Retina (tissue), 1 donor: ENCODE results near the gene SMIM14.
A peak's percentile ranks its signal among the peaks of the same experiment; 100 is the strongest.
"Not testable (repeated sequence)": the region's sequence is repeated elsewhere in the genome, so short reads cannot be mapped to it uniquely, and the experiment has no call there.

Experiments used
- DNase-seq: peaks from one replicate; pipeline ENCODE4 v3.0.0-alpha.2; 2016

Gene SMIM14

DNA sequence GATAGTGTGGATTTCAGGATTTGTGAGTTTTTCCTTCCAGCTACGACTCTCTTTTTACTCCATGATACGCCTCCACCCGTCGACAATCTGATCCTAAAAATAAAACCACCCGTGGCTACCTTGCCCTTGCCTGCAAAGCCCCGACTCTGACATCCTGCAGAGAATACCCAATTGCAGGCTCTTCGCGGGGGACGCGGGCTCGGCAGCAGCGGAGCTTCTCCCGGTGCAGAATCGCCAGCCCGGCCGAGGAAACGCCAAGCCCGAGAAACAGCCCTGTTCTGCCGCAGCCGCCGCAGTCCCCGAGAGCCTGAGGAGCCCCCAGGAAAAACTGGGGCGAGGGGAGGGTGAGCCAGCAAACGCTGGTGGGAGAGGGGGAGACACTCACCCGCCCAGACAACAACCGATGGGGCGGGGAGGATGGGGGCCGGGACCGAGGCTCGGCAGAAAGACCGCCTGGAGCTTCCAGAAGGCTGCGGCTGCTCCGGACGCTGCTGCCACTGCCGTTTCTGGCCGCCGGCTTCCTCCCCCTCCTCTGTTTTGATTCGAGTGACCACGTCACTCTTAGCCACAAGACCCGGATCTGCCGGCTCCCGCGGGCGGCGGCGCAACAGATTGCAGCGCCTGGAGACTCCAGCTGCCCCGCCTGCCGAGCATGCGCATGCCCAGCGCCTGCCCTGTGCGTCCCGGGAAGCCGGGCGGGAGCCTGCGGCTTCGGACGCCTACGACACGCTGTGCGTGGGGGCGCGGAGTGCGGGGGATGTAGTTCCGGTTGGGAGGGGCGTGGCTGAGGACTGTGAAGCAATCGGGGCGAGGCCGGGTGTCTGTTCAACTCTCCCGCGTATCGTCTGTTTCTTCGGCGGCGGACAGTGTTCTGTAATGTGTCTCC lies at the start of gene SMIM14:
TSS of gene SMIM14 (minus strand) at position 512 of the 886 bp plus-strand sequence. CDS start 33,720 bp downstream, outside the sequence.
- peak; percentile 97 for DNase-seq

DNA sequence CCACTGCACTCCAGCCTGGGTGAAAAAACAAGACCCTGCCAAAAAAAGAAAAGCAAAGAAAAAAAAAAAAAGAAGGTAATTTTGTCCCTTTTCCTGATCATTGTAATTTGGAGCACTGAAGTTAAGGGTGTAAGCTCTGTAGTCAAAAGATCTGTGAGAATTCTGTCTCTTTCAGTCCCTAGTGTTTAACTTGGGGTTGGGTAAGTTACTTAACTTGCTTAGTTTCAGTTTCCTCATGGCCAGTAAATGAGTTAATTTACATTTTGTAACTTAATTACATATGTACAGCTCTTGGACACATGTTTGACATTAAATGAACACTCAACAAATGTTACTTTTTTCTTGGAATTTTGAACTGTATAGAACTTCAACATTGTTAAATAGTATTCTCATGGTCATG lies 48.3 kb upstream of the SMIM14 start:
- no peak for DNase-seq

DNA sequence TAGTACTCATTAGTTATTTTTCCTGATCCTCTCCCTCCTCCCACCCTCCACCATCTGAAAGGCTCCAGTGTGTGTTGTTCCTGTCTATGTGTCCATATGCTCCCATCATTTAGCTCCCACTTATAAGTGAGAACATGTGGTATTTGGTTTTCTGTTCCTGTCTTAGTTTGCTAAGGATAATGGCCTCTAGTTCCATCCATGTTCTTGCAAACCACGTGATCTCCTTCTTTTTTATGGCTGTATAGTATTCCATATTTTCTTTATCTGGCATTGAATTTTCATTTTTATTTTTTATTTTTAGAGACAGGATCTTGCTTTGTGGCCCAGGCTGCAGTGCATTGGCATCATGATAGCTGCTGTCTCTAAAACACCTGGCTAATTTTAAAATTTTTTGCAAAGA lies 47.3 kb upstream of the SMIM14 start:
- no peak for DNase-seq

DNA sequence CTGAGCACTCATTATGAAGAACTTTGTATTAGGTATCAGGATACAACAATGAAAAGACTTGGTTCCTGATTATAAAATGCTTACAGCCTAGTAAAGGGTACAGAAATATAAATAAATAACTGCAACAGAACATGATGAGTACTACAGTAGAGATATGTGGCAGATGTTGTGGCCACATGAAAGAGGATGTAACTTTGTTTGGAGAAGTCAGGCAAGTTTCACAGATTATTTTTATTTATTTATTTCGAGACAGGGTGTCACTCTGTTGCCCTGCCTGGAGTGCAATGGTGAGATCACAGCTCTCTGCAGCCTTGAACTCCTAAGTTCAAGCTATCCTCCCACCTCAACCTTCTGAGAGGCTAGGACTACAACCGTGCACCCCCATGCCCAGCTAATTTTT lies 43.5 kb upstream of the SMIM14 start:
- DNase-seq, result no peak

DNA sequence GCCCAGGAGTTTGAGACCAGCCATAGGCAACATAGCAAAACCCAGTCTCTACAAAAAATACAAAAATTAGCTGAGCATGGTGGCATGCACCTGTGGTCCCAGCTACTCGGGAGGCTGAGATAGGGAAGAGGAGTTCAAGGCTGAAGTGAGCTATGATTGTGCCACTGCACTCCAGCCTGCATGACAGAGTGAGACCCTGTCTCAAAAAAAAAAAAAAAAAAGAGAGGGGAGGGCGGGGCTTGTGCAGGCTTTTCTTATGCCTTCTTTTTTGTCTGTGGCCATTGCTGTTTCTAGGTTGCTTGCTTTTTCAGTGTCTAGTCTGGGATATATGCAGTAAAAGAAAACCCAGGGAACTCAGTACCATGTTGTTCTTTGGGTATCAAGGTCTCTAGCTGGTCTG lies 42.3 kb upstream of the SMIM14 start:
- DNase-seq, result not testable (repeated sequence)

DNA sequence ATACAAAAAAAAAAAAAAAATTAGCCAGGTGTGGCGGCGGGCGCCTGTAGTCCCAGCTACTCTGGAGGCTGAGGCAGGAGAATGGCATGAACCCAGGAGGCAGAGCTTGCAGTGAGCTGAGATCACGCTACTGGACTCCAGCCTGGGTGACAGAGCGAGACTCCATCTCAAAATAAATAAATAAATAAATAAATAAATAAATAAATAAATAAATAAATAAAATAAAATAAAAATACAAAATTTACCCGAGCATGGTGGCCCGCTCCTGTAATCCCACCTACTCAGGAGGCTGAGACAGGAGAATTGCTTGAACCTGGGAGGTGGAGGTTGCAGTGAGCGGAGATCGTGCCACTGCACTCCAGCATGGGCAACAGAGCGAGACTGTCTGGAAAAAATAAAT lies 37.0 kb upstream of the SMIM14 start:
- DNase-seq, result not testable (repeated sequence)

DNA sequence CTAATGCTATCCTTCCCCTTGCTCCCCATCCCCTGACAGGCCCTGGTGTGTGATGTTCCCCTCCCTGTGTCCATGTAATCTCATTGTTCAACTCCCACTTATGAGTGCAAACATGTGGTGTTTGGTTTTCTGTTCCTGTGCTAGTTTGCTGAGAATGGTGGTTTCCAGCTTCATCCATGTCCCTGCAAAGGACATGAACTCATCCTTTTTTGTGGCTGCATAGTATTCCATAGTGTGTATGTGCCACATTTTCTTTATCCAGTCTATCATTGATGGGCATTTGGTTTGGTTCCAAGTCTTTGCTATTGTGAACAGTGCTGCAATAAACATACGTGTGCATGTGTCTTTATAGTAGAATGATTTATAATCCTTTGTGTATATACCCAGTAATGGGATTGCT lies 31.6 kb upstream of the SMIM14 start:
- not testable (repeated sequence) for DNase-seq

DNA sequence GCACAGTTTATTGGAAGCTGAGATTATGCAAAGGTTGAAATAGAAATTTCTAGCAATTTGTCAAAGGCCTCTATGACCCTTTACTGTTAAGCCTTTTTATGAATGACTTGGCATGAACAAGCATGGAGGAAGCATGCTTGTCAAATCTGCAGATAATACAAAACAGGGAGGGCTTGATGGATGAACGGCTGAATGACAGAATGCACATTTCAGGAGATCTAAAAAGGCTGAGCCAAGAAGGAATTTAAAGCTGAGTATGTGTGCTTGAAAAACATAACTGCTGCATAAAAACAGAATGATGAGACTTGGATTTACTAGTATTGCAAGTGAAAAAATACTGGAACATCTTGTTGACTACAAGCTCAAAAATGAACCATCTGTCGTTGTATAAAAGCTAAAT lies 30.2 kb upstream of the SMIM14 start:
- DNase-seq, result no peak

DNA sequence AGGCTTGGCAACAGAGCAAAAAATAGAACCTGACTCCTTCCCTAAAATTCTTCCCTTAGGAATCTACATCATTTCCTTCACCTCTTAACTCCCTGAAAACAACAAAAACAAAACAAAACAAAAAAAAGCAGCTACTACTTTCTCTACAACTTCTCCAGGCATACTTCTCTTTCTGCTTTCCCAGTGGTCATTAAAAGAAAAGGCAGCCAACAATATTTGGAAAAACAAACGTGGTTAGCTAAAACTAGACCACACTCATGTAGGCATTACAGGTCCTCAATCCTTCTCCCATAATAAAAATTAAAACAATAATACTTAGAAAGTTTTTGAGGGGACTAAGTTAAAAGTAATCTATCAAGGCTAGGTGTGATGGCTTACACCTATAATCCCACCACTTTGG lies 29.0 kb upstream of the SMIM14 start:
- DNase-seq, result no peak

DNA sequence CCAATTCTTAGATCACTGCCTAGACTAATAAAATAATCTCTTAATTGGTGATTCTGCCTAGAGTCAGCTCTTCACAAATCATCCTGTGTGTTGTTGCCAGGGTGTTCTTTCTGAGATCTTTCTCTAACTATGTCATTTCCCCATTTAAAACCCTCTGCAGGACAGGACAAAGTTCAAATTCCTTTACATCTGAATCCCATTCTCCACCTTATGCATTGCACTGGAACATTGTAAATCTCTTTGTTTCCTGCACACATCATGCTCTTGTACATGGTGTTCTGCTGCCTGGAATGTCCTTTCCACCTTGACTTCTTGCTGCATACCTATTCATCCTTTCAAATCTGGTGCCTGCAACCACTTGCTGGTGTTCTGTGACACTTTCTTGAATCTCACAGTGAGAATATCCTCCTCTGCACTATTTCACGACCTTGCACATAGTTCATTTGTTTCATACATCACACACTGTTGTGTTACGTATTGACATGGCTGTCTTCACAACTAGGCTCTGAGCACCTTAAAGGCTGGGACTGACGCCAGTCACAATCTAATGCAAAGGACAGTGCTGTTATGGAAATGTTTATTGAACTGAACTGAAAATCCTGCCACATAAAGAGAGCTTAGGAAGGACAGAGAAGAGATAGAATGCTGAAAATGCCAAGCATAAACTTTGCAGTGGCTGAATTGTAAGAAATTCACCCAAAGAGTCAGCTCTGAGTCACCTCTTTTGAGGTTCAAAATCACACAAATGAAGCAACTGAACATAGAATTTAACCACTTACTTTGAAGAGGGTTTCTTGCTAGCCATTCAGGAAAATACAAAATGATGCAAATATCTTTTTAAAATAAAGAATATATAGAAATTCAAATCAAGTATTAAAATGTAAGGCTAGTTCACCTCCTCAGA lies 26.4 kb upstream of the SMIM14 start:
- DNase-seq, result no peak

DNA sequence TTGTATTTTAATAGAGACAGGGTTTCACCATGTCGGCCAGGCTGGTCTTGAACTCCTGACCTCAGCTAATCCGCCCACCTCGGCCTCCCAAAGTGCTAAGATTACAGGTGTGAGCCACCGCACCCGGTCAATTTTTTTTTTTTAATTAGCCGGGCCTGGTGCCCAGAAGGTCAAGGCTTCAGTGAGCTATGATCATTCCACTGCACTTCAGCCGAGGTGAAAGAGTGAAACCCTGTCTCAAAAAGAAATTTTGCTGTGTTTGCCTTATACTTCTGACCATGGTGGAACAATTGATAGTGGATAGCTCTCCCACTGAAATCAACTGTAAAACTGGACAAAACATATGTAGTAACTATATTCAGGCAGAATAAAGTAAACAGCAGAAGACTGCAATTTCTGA lies 24.0 kb upstream of the SMIM14 start:
- DNase-seq, result no peak

DNA sequence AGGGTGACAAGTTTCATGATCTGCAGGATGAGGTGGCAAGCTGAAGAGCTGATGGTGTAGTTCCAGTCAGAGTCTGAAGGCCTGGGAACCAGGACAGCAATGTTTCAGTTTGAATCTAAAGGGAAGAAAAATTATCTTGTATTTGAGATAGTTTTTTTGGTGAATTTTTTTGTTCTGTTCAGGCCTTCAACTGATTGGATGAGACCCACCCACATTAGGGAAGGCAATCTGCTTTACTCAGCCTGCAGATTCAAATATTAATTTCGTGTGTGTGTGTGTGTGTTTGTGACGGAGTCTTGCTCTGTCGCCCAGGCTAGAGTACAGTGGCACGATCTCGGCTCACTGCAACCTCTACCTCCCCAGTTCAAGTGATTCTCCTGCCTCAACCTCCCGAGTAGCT lies 22.1 kb upstream of the SMIM14 start:
- DNase-seq, result no peak

DNA sequence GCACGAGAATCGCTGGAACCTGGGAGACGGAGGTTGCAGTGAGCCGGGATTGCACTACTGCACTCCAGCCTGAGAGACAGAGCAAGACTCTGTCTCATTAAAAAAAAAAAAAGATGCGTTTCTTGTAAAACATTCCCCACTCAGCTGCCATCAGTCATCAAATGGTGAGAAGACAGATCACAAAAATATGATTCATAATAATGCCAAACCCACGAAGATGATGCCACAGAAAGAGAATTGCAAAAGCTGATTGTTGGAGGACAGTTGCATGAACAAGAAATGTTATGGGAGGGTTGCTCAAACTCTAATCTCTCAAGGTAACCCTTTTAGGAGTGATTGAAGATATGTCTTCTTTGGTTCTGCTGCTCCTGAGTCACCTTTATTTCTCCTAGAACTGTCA lies 21.4 kb upstream of the SMIM14 start:
- DNase-seq, result no peak

DNA sequence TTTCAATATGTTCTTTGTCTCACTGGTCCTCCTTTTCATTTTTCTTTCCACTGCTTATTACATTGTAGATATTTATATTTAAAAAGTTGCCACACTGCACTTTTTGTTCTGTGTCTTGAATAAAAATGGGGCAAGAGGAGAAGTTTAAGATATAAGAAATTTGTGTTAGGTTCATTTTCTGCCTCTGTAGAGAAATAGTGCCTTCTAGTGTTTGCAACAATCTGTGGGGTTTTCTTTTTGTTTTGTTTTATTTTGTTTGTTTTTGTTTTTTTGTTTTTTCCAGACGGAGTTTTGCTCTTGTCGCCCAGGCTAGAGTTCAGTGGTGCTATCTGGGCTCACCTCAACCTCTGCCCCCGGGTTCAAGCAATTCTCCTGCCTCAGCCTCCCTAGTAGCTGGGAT lies 20.1 kb upstream of the SMIM14 start:
- no peak for DNase-seq

DNA sequence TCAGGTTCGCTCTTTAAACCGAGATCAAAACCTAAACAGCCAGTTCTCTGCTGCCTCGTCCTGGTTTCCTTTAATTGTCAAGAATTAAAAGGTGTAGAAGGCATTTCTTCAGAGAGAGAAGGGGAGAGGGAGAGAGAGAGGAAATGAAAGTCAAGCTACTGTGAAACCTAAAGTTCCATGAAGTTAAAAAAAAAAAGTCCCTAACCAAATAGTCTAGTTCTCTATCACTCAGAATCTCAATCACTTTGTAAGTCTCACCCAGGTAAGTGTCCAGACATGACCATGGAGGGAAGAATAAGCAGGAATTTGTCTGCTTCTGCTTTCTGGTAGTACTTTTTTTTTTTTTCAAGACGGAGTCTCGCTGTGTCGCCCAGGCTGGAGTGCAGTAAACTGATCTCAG lies 18.8 kb upstream of the SMIM14 start:
- no peak for DNase-seq

DNA sequence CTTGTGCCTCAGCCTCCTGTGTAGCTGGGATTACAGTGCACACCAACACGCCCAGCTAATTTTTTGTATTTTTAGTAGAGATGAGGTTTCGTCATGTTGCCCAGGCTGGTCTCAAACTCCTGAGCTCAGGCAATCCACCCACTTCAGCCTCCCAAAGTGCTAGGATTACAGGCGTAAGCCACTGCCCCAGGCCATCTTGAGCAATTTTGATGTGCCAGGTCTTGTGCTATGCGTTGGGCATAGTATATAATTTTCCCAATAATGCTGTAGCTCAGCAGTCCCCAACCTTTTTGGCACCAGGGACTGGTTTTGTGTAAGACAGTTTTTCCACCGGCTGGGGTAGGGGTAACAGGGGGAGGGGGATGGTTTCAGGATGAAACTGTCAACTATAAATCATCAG lies 18.0 kb upstream of the SMIM14 start:
- not testable (repeated sequence) for DNase-seq

DNA sequence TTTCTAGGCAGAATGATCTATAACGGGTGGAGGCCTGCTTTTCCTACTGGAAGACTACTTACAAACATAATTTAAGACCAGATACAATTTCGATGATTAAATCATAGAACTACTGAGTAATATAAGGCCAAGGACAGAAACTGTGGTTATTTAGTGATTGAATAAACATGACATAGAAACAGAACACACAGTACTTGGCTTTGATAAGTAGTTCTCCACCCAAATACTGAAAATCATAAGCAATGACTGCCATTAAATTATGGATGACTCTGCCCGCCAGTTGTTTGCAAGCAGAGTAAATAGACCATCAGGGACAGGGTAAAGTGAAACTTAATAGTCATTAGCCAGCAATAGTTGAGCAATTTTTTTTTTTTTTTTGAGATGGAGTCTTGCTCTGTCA lies 17.2 kb upstream of the SMIM14 start:
- DNase-seq, result no peak

DNA sequence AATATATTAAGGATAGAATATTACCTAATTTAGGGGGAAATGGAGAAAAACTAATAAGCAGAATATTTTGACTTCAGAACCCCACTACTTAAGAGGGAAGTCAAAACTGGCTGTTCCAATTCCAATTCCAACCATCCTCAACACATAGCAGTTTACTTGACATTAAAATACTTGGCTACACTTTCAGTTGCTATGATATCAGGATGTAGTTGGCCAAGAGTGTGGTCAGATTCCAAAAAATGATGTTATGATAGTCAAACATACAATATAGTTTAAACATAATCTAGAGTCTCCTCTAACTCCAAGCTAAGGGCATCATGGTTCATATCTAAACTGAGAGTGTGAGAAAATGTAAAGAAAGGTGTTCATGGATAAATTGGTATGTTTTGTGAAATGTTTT lies 16.5 kb upstream of the SMIM14 start:
- no peak for DNase-seq

DNA sequence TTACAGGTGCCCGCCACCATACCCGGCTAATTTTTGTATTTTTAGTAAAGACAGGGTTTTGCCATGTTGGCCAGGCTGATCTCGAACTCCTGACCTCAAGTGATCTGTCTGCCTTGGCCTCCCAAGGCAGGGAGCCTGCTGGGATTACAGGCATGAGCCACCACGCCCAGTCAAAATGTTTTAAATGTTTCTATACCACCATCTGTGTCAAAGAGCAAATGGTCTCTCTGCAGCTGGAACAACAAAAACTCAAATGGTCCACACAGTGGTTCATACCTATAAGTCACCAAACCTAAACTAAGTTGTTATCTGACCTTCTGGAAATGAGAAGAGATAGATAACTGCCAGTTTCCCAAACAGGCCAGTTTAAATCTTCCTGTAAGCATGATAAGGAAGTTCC lies 12.9 kb upstream of the SMIM14 start:
- not testable (repeated sequence) for DNase-seq

DNA sequence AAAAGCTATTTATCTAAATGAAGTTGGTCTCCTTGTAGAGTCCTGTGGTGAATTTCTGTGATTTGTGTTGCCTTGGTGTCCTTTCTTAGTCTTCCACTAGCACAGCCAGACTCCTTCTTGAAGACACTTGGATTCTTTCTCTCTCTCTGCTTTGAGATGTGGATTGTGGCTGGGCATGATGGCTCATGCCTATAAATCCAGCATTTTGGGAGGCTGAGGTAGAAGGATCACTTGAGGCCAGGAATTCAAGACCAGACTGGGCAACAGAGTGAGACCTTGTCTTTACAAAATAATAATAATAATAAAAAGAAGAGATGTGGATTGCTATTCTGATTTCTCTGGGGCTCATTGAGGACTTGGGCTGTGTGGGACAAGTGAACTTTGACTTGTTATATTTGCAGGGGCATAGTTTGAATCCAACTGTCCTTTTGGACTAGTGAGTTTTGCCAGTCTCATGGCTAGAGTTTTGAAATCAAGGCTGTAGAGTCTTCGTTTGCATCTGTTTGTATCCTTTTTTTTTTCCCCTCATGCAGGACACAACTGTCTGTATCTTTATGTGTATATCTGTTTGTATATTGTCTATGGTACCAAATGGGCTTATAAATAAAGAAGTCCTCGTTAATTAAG lies 11.1 kb upstream of the SMIM14 start:
- DNase-seq, result no peak

DNA sequence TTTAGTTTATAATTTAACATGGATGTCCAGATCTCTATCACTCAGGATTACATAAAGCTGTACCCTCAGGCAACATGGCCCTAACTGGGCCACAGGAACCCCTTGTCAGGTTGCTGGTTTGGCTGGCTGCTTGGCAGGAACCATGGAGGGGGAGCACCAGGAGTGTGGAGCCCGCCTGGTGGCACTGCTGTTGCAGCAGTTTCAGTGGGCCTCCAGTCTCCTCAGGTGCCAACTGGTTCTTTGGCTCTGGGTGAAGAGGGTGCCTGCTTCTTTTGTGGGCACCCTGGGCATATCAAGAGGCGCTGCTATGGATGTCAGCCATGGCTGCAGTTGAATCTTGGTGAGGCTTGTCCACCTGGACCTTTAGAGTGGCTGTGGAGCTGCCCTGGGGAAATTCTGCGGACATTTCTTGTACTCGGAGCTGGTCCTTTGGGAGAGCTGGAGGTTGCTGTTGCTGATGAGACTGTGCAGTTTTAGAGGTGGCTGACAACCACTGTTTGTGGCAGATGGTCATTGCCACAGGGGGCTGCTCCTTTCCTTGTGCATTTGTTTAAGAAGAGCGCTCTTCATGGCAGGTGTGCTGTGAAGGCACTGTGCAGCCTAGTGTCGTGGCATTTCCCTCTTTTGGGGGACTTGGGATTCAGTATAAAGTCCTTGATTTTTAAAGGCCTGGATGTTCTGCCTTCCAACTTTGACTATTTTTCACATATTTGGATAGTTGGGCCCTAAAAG lies 10.3 kb upstream of the SMIM14 start:
- DNase-seq, result no peak

DNA sequence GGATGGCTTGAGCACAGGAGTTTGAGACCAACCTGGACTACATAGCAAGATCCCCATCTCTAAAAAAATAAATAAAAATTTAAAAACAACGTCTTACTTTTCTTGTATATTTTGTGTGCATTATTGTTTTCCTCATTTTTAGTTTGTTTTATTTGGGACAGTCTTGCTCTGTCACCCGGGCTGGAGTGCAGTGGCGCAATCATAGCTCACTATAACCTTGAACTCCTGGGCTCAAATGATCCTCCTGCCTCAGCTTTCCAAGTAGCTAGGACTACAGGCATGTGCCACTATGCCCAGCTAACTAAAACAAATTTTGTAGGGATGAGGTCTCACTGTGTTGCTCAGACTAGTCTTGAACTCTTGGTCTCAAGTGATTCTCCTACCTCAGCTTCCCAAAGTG lies 9.5 kb upstream of the SMIM14 start:
- DNase-seq, result no peak
